GM18526 (cell line): ENCODE results near the gene GPRASP3.

Experiments
- POLR2A ChIP-seq: IDR thresholded peaks from 3 replicates; pipeline ENCODE4 v1.6.1; 2011; ENCODE audit not compliant: insufficient read length; ENCODE audit errors: extremely low read depth

GPRASP3 gene

GRCh38 chrX:102720237-102721168 is at the start of gene GPRASP3:
TSS of gene GPRASP3 (plus strand) at chrX:102720743. CDS start at chrX:102748996, 28,253 bp downstream.
- no peak for TF ChIP-seq POLR2A

DNA sequence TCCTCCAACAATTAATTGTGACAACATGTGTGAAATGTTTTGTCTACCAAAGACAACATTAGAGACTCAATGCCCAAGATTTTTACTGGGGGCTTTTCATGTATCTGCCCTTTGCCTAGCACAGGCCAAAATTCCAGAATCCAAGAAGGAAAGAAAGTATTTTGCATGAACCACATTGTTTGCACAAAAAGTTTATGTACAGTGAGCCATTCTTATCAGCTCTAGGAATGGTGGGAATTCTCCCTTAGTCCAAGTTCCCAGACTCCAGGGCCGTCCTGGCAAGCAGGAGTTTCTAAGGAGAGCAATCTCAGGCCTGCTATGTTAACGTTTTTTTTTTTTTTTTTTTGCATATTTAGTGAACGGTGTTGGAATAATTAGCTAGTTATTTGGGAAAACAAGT is 47.7 kb upstream of the GPRASP3 start:
- no peak for TF ChIP-seq POLR2A

GRCh38 chrX:102684772-102685520 is 35.6 kb upstream of the GPRASP3 start:
- TF ChIP-seq POLR2A = no peak

- TF ChIP-seq POLR2A = no peak
These were observed 25.8 kb upstream of the GPRASP3 start for GRCh38 chrX:102694749-102695148.

- TF ChIP-seq POLR2A = no peak
These were observed 24.2 kb upstream of the GPRASP3 start for GRCh38 chrX:102696306-102696705.

DNA sequence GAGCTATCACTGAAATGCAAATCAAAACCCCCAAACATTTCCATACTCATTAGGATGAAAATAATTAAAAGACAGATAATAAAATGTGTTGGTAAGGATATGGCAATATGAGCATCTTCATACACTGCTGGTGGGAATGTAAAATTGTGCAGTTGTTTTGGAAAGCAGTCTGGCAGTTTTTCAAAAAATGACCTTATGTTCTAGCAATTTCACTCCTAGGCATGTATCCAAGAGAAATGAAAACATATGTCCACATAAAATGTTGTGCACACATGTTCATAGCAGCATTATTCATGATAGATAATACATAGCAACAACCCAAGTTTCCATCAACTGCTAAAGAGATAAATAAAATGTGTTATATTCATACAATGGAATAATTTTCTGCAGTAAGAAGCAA is 23.0 kb upstream of the GPRASP3 start:
- TF ChIP-seq POLR2A = no peak

DNA sequence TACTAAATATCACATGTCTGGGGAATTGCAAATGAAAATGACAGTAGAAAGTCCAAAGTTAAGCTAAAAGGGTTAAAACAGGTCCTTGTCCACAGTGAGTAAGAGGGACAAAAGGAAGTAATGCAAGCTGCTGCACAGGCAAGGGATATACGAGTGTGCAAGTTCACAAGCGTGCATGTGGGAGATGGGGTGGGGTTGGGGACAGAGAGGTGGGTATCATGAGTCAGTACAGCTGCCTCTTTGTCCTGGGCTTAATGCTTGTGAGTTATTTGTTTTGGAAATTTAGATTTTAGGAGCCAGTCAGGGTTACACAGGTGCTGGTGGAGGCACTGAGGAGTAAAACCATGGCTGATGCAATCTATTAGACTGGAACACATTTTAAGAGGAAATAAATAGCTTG is 11.6 kb upstream of the GPRASP3 start:
- no peak for TF ChIP-seq POLR2A

- no peak for TF ChIP-seq POLR2A
These were observed 8.7 kb upstream of the GPRASP3 start for GRCh38 chrX:102711872-102712215.

- no peak for TF ChIP-seq POLR2A
These were observed 8.2 kb upstream of the GPRASP3 start, which contains the start of gene GPRASP2 for GRCh38 chrX:102712216-102712966. TSS of gene GPRASP2 (plus strand) at chrX:102712448. CDS start at chrX:102714870, 2,422 bp downstream.

- no peak for TF ChIP-seq POLR2A
These were observed 7.4 kb upstream of the GPRASP3 start for GRCh38 chrX:102712981-102713625.

DNA sequence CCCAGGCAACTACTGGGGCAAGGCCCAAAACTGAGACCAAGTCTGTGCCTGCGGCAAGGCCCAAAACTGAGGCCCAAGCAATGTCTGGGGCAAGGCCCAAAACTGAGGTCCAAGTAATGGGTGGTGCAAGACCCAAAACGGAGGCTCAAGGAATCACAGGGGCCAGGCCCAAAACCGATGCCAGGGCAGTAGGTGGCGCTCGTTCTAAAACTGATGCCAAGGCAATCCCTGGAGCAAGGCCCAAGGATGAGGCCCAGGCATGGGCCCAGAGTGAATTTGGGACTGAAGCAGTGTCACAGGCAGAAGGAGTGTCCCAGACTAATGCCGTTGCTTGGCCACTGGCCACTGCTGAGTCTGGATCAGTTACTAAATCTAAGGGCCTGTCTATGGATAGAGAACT is 5.5 kb upstream of the GPRASP3 start:
- TF ChIP-seq POLR2A = no peak

GRCh38 chrX:102715967-102716366 is 4.6 kb upstream of the GPRASP3 start:
- no peak for TF ChIP-seq POLR2A

- no peak for TF ChIP-seq POLR2A
These were observed 2.9 kb downstream of the GPRASP3 start for GRCh38 chrX:102723456-102723855.

DNA sequence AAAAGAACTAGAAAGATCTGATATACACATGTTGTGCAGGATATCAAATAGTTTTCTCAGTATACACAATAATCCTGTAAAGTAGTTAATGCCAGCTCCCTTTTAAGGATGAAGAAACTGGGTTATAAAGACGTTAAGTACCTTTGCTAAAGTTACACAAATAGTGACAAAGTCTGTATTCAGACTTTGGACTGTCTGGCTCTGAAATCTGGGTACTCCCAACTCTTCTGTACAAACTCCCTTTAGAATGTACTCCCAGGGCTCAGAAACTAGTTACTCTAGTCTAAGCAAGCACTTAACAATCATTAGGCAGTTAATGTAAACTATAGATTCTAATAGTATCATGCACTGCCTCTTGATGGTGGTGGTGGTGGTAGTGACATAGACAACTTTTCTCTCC is 7.2 kb downstream of the GPRASP3 start:
- TF ChIP-seq POLR2A = no peak

DNA sequence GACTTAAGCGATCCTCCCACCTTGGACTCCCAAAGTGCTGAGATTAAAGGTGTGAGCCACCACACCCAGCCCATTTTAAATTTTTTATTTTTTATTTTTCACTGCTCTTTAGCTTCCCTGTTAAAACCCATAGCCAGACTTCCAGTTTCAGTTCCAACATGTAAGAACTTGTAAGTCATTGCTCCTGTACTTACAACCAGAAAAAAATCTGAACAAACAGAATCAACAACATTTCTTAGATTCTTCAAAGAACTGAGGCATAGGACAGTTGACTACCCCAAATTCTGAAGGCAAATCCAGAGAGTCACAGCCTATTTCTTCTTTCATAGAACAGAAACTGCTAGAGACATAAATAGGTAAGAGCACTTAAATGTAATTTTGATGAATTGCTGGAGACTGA is 8.1 kb downstream of the GPRASP3 start:
- no peak for TF ChIP-seq POLR2A
